ENCODE results near the gene FKRP.

FKRP gene

GRCh38 chr19:46730595-46730994, 15.3 kb upstream of the FKRP start:
- intact Hi-C loops (cut with DNase I; ENCODE audit: low total_unique reads), result loop anchor here (10.0 kb wide), 1 partner anchor 116 kb away; no protein-coding TSS in a partner anchor
- no peak for TF ChIP-seq CTCF (IDR thresholded peaks at IDR 0.05)
- no peak for DNase-seq
- no peak overlapping the region for H3K27ac ChIP-seq
- no peaks in the 10 kb centered on the region for H3K27me3 ChIP-seq
- H3K4me3 ChIP-seq, result no peak overlapping the region
- H3K4me1 ChIP-seq, result peaks cover 0 to 10% (median 0%) of the 10 kb centered on the region in 4 donors
- no peaks in the 10 kb centered on the region for H3K9me3 ChIP-seq
- H3K36me3 ChIP-seq, result peaks cover 55 to 100% (median 90%) of the 10 kb centered on the region in 3 donors

- peaks cover 0 to 10% (median 0%) of the 10 kb centered on the region in 4 donors for H3K4me1 ChIP-seq
- H3K27ac ChIP-seq, result no peak overlapping the region
- no peak for TF ChIP-seq CTCF (IDR thresholded peaks at IDR 0.05)
- H3K36me3 ChIP-seq, result peaks cover 56 to 100% (median 90%) of the 10 kb centered on the region in 3 donors
- H3K4me3 ChIP-seq, result no peak overlapping the region
- no peaks in the 10 kb centered on the region for H3K27me3 ChIP-seq
- DNase-seq, result peak in 1 of 2 donors; percentile 44
- H3K9me3 ChIP-seq, result no peaks in the 10 kb centered on the region
- intact Hi-C loops (cut with DNase I; ENCODE audit: low total_unique reads), result loop anchor here (10.0 kb wide), 1 partner anchor 116 kb away; no protein-coding TSS in a partner anchor
These were observed 14.8 kb upstream of the FKRP start for GRCh38 chr19:46731007-46731501.

- DNase-seq, result no peak
- H3K4me1 ChIP-seq, result peaks cover 0 to 10% (median 2%) of the 10 kb centered on the region in 4 donors
These were observed 14.3 kb upstream of the FKRP start for GRCh38 chr19:46731584-46731983.

GRCh38 chr19:46732172-46732938, 13.5 kb upstream of the FKRP start:
- H3K9me3 ChIP-seq, result no peaks in the 10 kb centered on the region
- no peak for DNase-seq
- no peak for TF ChIP-seq CTCF (IDR thresholded peaks at IDR 0.05)
- no peak overlapping the region for H3K27ac ChIP-seq
- no peaks in the 10 kb centered on the region for H3K27me3 ChIP-seq
- no peak overlapping the region for H3K4me3 ChIP-seq
- H3K4me1 ChIP-seq, result peaks cover 0 to 12% (median 5%) of the 10 kb centered on the region in 4 donors
- intact Hi-C loops (cut with DNase I; ENCODE audit: low total_unique reads), result loop anchor here (10.0 kb wide), 1 partner anchor 118 kb away; no protein-coding TSS in a partner anchor
- H3K36me3 ChIP-seq, result peaks cover 48 to 97% (median 78%) of the 10 kb centered on the region in 3 donors

More at GRCh38 chr19:46731584-46731983, 14.3 kb upstream of the FKRP start:
- Histone ChIP-seq H3K9me3 (no peaks in the 10 kb centered on the region), H3K27me3 (no peaks in the 10 kb centered on the region), H3K27ac (no peak overlapping the region), H3K4me3 (no peak overlapping the region), H3K36me3 (peaks cover 55 to 97% (median 85%) of the 10 kb centered on the region in 3 donors)
- intact Hi-C loops (cut with DNase I; ENCODE audit: low total_unique reads), result loop anchor here (10.0 kb wide), 1 partner anchor 117 kb away; no protein-coding TSS in a partner anchor
- TF ChIP-seq CTCF (IDR thresholded peaks at IDR 0.05), result no peak

- Histone ChIP-seq H3K4me1 (peaks cover 0 to 18% (median 5%) of the 10 kb centered on the region in 4 donors), H3K27me3 (no peaks in the 10 kb centered on the region), H3K4me3 (no peak overlapping the region), H3K27ac (no peak overlapping the region), H3K9me3 (no peaks in the 10 kb centered on the region), H3K36me3 (peaks cover 46 to 97% (median 77%) of the 10 kb centered on the region in 3 donors)
- TF ChIP-seq CTCF (IDR thresholded peaks at IDR 0.05), result no peak
- DNase-seq, result peak in 1 of 2 donors; percentile 58
- intact Hi-C loops (cut with DNase I; ENCODE audit: low total_unique reads), result loop anchor here (10.0 kb wide), 1 partner anchor 118 kb away; no protein-coding TSS in a partner anchor
These were observed 12.7 kb upstream of the FKRP start for GRCh38 chr19:46732966-46733689.
